Immature natural killer cell (primary cell): Measurements from ENCODE around the gene LRP11. TPM values are rescaled to one million over a fixed set of nuclear protein-coding genes. Genes with fewer than 3 reads are reported as not detected.
"Not testable (repeated sequence)": the region's sequence is repeated elsewhere in the genome, so short reads cannot be mapped to it uniquely, and the experiment has no call there.

Source experiments
- DNase-seq, 3 donors: peaks; one replicate each; pipeline ENCODE4 v3.0.0; 2022; ENCODE audit warnings: mixed read lengths in 1 of 3
- H3K27ac Mint-ChIP-seq, 6 donors: one replicate each; pipeline ENCODE4 v1.8.0; 2020; ENCODE audit warnings: mixed read lengths in 6 of 6, mild to moderate bottlenecking in 5 of 6, inconsistent platforms in 4 of 6, moderate library complexity in 3 of 6
- H3K27me3 Mint-ChIP-seq, 3 donors: one replicate each; pipeline ENCODE4 v1.8.0; 2020 to 2021; ENCODE audit warnings: low read depth in 3 of 3, mild to moderate bottlenecking in 3 of 3, mixed read lengths in 3 of 3, moderate library complexity in 3 of 3, inconsistent platforms in 1 of 3
- H3K36me3 Mint-ChIP-seq, 3 donors: one replicate each; pipeline ENCODE4 v1.8.0; 2020; ENCODE audit warnings: mixed read lengths in 3 of 3, inconsistent platforms in 2 of 3, mild to moderate bottlenecking in 2 of 3
- H3K4me1 Mint-ChIP-seq, 2 donors: one replicate each; pipeline ENCODE4 v1.8.0; 2020; ENCODE audit warnings: inconsistent platforms in 2 of 2, mild to moderate bottlenecking in 2 of 2, mixed read lengths in 2 of 2, moderate library complexity in 1 of 2
- H3K4me3 Mint-ChIP-seq, 5 donors: one replicate each; pipeline ENCODE4 v1.8.0; 2020; ENCODE audit warnings: mild to moderate bottlenecking in 5 of 5, mixed read lengths in 5 of 5, inconsistent platforms in 3 of 5, moderate library complexity in 3 of 5
- H3K9me3 Mint-ChIP-seq, 6 donors: one replicate each; pipeline ENCODE4 v1.8.0; 2020; ENCODE audit warnings: mild to moderate bottlenecking in 6 of 6, mixed read lengths in 6 of 6, inconsistent platforms in 4 of 6, moderate library complexity in 3 of 6
- polyA plus RNA-seq, 3 donors: library from polyadenylated mRNA; unstranded; fragments of 300-500 nt; fragmentation: Illumina TruSeq; gene quantifications; one replicate each; pipeline ENCODE4 v1.2.3, GENCODE V29; 2021

The LRP11 gene
- polyA plus RNA-seq, 3 donors from 2014 or later: 0.34 to 0.73 TPM; not detected in 1

DNA sequence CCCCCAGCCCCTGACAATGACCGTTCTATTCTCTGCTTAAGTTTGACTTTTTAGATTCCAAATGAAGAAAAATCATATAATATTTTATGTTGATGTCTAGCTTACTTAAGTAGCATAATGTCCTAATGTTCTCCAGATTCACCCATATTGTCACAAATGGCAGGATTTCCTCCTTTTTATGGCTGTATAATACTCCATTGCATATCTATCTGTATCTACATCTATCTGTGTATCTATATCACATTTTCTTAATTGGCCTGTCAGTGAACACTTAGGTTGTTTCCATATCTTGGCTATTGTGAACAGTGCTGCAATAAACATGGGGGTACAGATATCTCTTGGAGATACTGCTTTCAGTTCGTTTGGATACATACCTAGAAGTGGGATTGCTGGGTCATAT, 7.0 kb upstream of the LRP11 start:
- H3K27ac Mint-ChIP-seq: no peak overlapping the region
- peaks cover 0 to 2% (median 0%) of the 10 kb centered on the region in 6 donors for H3K9me3 Mint-ChIP-seq
- peaks cover 7 to 18% (median 12%) of the 10 kb centered on the region in 3 donors for H3K27me3 Mint-ChIP-seq
- H3K4me3 Mint-ChIP-seq: no peak overlapping the region
- no peaks in the 10 kb centered on the region for H3K36me3 Mint-ChIP-seq
- H3K4me1 Mint-ChIP-seq: no peaks in the 10 kb centered on the region
- no peak for DNase-seq

DNA sequence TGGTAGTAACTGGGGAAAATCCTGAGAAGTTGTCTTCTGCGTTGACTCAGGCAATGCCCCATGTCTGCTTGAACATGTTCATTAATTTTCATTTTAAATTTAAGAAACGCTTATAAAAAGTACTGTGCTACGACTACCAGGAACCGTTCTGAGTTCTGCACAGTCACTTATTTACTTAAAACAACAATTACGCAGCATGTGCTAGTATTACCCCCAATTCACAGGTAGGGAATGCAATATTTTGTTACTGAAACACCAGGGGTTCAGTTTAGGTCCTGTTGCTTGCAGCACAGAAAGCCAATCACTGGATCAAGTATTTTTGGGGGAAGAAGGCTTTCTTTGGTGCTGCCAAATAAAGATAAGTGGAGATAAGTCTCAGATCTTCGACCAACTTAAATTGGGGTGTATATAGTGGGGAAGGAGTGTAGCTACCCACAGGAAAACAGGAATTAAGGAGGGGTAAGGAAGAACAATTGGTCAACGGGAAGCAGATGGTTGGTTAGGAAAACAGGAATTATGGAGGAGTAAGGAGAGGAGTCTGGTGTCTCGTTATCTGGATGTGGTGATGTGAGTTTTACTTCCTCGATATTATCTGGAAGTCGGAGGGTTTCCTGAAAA, 5.2 kb upstream of the LRP11 start:
- Mint-ChIP-seq H3K27ac (no peak overlapping the region), H3K9me3 (no peaks in the 10 kb centered on the region), H3K4me3 (no peak overlapping the region), H3K36me3 (no peaks in the 10 kb centered on the region), H3K4me1 (peaks cover 6 to 8% of the 10 kb centered on the region in 2 donors), H3K27me3 (peaks cover 7 to 18% (median 12%) of the 10 kb centered on the region in 3 donors)
- DNase-seq: no peak

DNA sequence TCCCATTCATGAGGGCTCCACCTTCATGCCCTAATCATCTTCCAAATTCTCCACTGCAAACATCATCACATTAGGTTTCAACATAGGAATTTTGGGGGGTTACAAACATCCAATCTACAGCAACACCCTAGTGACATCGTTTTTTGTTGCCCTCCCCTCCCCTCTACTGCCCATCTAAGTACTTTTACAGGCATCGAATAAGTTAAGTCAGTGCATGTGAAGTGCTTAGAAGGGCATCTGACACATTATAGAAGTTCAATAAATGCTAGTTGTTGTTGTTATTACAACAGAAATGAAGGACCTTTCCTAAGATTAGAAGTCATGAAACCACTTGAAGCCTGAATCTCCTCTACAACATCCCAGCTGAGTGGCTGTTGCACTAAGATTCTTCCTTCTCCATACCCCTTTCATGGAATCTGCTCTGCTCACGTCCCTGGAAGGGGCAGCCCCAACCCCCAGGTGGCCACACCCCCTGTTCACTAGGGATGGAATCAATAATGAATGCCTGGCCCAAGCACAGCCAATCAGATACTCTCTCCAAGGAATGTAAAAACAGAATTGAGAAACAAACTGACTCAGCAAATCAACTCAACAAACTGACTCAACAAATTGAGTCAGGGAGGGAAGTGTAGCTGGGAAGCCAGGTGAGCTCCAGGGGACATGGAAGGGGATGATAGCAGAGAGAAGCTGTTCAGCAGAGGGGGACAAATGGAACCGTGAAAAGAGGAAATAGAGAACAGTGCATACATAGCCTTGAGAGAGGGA, 3.9 kb upstream of the LRP11 start:
- H3K36me3 Mint-ChIP-seq: no peaks in the 10 kb centered on the region
- peaks cover 7 to 10% of the 10 kb centered on the region in 2 donors for H3K4me1 Mint-ChIP-seq
- no peaks in the 10 kb centered on the region for H3K9me3 Mint-ChIP-seq
- peaks cover 1 to 14% (median 11%) of the 10 kb centered on the region in 3 donors for H3K27me3 Mint-ChIP-seq
- no peak overlapping the region for H3K4me3 Mint-ChIP-seq
- DNase-seq: no peak
- H3K27ac Mint-ChIP-seq: no peak overlapping the region

DNA sequence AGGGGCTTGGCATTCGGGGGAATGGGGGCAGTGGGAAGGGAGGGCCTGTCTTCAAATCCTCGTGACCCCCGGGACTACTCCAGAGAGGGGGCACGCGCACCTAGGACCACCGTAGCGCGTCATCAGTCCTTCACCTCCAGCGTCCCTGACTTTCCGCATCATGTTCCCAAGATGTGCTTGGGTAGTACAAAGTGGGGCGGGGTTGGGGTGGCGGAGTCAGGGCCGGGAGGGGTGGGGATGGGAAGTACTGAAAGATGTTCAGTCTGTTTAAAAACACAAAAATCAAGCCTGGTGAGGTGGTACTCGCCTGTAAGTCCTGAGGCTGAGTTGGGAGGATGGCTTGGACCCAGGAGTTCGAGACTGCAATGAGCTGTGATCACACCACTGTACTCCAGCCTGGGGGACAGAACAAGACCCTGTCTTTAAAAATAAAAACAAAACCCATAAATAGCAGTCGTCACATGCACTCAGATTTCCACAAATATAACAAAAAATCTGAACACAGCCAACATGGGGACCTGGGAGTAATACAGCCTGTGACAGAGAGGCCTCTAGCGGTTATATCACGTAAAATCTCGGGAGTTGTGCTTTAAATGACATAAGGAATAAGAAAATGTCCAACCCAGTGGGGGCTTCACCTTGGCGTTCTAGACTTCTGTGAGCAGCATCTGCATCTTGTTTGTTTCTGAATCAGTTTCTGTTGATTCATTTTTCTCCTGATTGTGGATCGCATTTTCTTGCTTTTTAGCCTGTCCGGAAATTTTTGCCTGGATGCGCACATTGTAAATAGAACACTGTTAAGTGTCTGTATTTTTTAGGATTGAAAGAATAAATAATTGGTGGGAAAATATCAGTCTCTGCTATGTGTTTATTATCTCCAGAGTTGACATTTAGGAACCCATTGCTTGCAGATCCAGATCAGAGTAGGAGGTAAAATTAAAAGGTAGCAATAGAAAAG, 698 bp upstream of the LRP11 start:
- H3K27ac Mint-ChIP-seq: no peak overlapping the region
- peaks cover 4 to 16% (median 7%) of the 10 kb centered on the region in 3 donors for H3K27me3 Mint-ChIP-seq
- H3K9me3 Mint-ChIP-seq: no peaks in the 10 kb centered on the region
- H3K4me3 Mint-ChIP-seq: peak overlapping the region; percentile 51 to 77 (median 70)
- peak; percentile 26 to 41 (median 29) for DNase-seq
- peaks cover 10 to 14% of the 10 kb centered on the region in 2 donors for H3K4me1 Mint-ChIP-seq
- no peaks in the 10 kb centered on the region for H3K36me3 Mint-ChIP-seq

DNA sequence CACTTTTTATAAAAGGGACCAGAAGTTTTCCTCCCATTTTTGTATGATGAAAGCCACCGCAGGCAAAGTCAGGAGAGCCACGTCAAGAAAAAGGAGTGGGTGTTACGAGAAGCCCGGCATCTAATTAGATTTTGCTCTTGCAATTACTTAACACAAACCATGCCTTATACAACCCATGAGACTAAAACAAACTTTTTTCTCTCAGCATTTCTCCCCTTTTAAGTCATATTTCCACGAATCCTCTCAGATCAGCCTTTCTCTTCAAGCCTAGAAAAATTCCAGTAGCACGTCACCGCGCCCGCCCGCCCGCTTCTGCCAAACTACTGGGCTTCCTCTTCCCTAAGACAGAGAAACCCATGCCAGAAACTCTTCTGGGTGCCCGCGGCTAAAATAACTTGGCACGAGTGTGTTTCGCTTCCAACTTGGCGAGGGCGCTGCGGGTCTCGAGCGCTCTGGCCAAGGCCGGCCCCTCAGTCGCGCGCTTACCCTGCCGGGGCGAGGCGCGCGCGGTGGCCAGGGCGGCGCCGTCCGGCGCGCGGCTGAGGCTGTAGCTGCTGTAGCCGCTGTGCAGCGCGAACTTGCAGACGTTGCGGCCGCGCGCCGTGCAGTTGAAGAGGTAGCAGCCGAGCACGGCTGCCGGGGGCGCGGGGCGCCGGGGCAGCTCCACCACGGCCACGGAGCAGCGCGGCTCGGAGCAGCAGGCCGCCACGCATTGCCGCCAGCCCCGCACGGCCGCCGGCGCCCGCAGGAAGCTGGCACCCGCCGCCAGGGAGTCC, 1.0 kb downstream of the LRP11 start:
- Mint-ChIP-seq H3K27me3 (peaks cover 3 to 14% (median 7%) of the 10 kb centered on the region in 3 donors), H3K36me3 (no peaks in the 10 kb centered on the region), H3K4me1 (peaks cover 10 to 14% of the 10 kb centered on the region in 2 donors), H3K27ac (peak overlapping the region in 1 of 6 donors; percentile 21), H3K4me3 (peak overlapping the region; percentile 73 to 90 (median 84)), H3K9me3 (no peaks in the 10 kb centered on the region)
- peak; percentile 2 to 18 (median 17) for DNase-seq

DNA sequence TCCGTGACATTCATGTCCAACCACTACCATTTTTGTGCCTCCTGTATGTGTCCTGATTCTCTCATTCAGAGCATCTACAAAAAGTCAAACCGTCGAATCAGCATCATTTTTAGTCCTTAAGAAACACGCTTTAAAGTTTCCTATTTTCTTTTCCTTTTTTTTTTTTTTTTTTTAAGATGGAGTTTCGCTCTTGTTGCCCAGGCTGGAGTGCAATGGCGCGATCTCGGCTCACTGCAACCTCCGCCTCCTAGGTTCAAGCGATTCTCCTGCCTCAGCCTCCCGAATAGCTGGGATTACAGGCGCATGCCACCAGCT, 1.8 kb downstream of the LRP11 start:
- not testable (repeated sequence) for H3K9me3 Mint-ChIP-seq, H3K36me3 Mint-ChIP-seq, DNase-seq
- Mint-ChIP-seq H3K4me3 (peak overlapping the region; percentile 20 to 90 (median 44)), H3K27ac (peak overlapping the region in 1 of 6 donors; percentile 38), H3K4me1 (peaks cover 10 to 14% of the 10 kb centered on the region in 2 donors), H3K27me3 (peaks cover 3 to 14% (median 7%) of the 10 kb centered on the region in 3 donors)

DNA sequence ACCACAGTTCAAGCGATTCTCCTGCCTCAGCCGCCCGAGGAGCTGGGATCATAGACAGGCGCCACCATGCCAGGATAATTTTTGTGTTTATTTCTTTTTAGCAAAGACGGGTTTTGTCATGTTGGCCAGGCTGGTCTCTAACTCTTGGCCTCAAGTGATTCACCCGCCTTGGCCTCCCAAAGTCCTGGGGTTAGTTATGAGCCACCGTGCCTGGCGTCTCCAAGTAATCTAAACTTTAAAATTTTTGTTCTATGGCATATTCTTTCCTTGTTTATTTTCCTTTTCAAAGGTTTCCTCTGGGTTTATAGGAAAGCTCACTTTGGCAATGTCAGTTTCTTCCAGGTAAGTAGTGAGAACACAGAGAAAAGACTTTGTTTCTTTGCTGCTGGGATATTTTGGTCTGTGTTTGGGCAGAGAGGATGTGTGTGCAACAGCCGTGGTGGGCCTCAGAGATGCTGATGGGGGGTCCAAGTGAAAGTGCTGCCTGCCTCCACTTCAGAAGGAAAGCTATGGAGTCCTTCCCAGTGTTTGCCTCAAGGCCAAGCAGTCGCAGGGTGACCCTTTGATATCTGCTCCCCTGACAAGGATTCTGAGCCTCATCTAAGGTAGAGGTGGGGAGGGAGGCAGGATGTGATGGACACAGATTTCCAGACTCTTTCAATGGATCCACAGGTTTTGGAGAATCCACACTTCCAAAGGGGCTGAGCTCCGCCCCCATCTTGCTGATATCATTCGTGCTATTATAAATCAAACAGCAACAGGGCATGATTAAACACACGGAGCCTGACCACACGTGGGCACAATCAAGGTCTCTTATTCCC, 2.3 kb downstream of the LRP11 start:
- peak overlapping the region in 1 of 6 donors; percentile 38 for H3K27ac Mint-ChIP-seq
- H3K4me1 Mint-ChIP-seq: peaks cover 10 to 14% of the 10 kb centered on the region in 2 donors
- no peak for DNase-seq
- peak overlapping the region; percentile 20 to 68 (median 44) for H3K4me3 Mint-ChIP-seq
- no peaks in the 10 kb centered on the region for H3K36me3 Mint-ChIP-seq
- H3K9me3 Mint-ChIP-seq: no peaks in the 10 kb centered on the region
- peaks cover 3 to 11% (median 7%) of the 10 kb centered on the region in 3 donors for H3K27me3 Mint-ChIP-seq

DNA sequence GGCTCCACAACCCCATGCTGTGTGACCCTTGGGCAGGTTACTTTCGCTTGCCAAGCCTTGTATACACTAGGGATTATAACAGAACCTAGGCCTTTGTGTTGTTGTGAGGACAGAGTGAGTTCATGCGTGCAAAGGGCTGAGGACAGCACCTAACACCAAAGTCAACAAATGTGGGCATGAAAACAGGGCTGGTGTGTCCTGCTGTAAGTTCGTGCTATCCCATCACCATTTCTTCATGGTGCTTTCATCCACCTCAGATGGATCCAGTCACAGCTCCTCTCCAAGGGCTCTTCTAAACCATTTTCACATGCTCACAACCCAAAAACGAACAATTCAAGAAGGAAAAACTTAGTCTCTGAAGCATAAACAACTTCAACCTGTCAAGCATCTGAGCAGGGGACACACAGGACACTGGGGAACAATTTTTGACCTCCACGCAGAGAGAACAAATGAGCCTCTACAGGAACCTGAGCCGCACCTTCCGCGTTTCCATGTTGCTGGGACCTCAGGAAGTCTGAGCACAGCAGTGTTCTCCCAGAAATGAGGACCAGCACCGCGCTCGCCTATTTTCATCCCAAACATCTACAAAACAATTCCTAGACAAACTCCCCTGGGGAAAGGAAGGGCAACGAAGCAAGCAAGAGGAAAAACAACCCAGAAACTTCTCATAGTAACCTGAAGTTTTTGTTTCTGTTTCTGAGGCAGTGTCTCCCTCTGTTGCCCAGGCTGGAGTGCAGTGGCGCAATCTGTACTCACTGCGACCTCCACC, 3.1 kb downstream of the LRP11 start:
- H3K4me1 Mint-ChIP-seq: peaks cover 10 to 14% of the 10 kb centered on the region in 2 donors
- no peak overlapping the region for H3K27ac Mint-ChIP-seq
- H3K9me3 Mint-ChIP-seq: no peaks in the 10 kb centered on the region
- peaks cover 3 to 6% (median 3%) of the 10 kb centered on the region in 3 donors for H3K27me3 Mint-ChIP-seq
- no peak for DNase-seq
- peak overlapping the region in 1 of 5 donors; percentile 33 for H3K4me3 Mint-ChIP-seq
- H3K36me3 Mint-ChIP-seq: no peaks in the 10 kb centered on the region

DNA sequence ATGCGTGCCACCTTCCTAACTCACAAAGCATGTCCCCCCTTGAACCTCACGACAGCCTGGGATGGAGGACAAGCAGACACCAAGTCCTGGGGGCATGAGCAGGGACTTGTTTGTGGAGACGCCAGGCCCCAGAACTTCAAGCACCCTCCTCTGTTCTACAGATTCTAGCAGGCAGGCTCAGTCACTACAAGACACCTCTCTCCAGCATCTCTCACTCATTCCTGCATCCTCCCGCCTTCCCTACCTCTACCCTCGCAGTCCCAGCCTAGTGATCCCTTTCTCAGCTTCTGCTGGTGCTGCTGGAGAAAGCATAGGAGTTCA, 3.7 kb downstream of the LRP11 start:
- Mint-ChIP-seq H3K27ac (no peak overlapping the region), H3K4me1 (peaks cover 10 to 14% of the 10 kb centered on the region in 2 donors), H3K27me3 (peaks cover 3 to 6% (median 3%) of the 10 kb centered on the region in 3 donors), H3K9me3 (no peaks in the 10 kb centered on the region), H3K36me3 (no peaks in the 10 kb centered on the region), H3K4me3 (no peak overlapping the region)
- DNase-seq: no peak

DNA sequence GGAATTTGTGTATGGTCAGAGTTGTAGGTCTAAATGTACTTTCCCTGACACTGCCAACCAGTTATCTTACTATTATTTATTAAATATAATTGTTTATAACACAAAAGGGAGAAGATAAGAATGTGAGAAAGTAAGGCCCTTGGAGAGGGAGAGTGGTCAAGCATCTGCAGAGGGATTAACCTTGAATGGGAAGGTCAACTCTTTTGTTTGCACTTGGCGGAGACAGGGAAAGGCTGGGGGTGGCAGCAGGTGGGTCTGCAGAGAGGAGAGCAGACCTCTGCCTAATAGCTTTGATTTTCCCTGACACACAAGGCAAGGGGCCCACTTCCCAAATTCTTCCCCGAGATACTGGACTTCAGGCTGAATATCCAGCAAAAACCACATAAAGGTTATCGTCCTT, 4.2 kb downstream of the LRP11 start:
- Mint-ChIP-seq H3K4me1 (peaks cover 7 to 10% of the 10 kb centered on the region in 2 donors), H3K36me3 (no peaks in the 10 kb centered on the region), H3K27me3 (peaks cover 3 to 6% (median 4%) of the 10 kb centered on the region in 3 donors), H3K27ac (no peak overlapping the region), H3K4me3 (no peak overlapping the region), H3K9me3 (no peaks in the 10 kb centered on the region)
- DNase-seq: no peak

DNA sequence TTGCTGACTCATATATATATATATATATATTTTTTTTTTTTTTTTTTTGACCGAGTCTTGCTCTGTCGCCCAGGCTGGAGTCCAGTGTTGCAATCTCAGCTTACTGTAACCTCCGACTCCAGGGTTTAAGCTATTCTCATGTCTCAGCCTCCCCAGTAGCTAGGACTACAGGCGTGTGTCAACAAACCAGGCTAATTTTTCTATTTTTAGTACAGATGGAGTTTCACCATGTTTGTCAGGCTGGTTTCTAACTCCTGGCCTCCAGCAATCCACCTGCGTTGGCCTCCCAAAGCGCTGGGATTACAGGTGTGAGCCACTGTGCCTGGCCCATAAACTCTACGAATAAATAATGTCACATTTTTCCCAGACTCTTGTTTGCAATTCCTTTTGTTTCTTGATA, 4.8 kb downstream of the LRP11 start:
- DNase-seq: no peak

DNA sequence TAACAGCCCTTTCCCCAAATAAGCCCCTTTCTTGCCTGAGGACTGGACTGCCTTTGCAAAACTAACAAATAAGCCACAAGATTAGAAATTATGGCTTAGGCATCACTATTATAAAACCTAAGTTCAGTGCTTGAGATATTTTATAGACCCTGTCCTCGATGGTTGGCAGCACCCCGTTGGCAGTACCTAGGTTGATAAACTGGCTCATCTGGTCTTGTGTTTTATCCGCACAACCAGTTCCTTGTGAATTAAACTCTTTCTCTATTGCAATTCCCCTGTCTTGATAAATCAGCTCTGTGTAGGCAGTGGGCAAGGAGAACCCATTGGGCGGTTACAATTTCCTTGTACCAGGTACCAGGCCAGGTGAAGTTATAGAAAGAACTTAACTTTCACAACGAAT, 6.6 kb downstream of the LRP11 start:
- no peaks in the 10 kb centered on the region for H3K9me3 Mint-ChIP-seq
- H3K27ac Mint-ChIP-seq: no peak overlapping the region
- H3K27me3 Mint-ChIP-seq: peaks cover 3 to 7% (median 5%) of the 10 kb centered on the region in 3 donors
- H3K36me3 Mint-ChIP-seq: no peaks in the 10 kb centered on the region
- peaks cover 0 to 7% of the 10 kb centered on the region in 2 donors for H3K4me1 Mint-ChIP-seq
- no peak for DNase-seq
- no peak overlapping the region for H3K4me3 Mint-ChIP-seq

More for the DNA sequence above, 4.8 kb downstream of the LRP11 start:
- no peaks in the 10 kb centered on the region for H3K36me3 Mint-ChIP-seq
- peaks cover 4 to 7% of the 10 kb centered on the region in 2 donors for H3K4me1 Mint-ChIP-seq
- H3K9me3 Mint-ChIP-seq: no peaks in the 10 kb centered on the region
- H3K4me3 Mint-ChIP-seq: no peak overlapping the region
- peaks cover 3 to 6% (median 5%) of the 10 kb centered on the region in 3 donors for H3K27me3 Mint-ChIP-seq
- no peak overlapping the region for H3K27ac Mint-ChIP-seq
